ENCODE data around the gene JOSD2.

JOSD2 gene

DNA sequence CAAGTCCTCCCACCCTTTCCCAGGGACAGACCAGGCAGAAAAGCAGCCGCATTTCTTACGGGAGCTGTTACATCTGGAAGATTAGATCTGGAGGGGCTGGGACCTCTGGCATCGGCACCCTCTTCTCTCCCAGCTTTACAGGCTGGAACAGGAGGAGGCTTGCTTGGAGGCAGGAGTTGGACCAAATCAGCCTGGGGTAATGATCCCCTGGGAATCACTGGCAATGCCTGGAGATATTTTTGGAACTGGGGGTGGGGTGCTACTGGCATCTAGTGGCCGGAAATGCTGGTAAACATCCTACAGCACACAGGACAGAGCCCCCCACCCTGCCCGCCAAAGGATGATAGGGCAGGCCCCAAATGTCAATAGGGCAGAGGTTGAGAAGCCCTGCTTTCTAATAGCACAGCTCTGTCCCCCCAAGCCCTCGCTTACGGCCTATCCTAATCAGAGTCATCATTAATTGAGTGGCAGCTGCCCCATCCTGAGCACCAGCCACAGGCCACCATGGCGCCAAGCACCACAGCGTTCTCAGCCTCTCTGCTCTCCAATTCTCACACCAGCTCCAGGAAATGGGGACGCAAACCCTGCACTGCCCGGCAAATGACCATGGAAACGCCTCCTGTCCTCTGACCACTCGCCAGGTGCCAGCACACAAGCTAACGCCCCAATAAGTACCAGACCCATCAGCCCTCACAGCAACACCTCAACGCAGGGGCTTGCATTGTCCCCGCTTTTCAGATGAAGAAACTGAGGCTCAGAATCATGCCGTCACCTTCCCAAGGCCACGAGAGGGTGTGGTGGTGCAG is 36.6 kb upstream of the JOSD2 start:
- TF ChIP-seq, protein P1, sequence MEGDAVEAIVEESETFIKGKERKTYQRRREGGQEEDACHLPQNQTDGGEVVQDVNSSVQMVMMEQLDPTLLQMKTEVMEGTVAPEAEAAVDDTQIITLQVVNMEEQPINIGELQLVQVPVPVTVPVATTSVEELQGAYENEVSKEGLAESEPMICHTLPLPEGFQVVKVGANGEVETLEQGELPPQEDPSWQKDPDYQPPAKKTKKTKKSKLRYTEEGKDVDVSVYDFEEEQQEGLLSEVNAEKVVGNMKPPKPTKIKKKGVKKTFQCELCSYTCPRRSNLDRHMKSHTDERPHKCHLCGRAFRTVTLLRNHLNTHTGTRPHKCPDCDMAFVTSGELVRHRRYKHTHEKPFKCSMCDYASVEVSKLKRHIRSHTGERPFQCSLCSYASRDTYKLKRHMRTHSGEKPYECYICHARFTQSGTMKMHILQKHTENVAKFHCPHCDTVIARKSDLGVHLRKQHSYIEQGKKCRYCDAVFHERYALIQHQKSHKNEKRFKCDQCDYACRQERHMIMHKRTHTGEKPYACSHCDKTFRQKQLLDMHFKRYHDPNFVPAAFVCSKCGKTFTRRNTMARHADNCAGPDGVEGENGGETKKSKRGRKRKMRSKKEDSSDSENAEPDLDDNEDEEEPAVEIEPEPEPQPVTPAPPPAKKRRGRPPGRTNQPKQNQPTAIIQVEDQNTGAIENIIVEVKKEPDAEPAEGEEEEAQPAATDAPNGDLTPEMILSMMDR (conservative IDR thresholded peaks at IDR 0.05; ENCODE audit: control insufficient read depth, insufficient read depth, low read depth, low read length), result no peak
- H3K4me3 ChIP-seq (ENCODE audit: control insufficient read depth, low read depth, low read length), result no peak overlapping the region
- DNase-seq (ENCODE audit: low read depth), result no peak

DNA sequence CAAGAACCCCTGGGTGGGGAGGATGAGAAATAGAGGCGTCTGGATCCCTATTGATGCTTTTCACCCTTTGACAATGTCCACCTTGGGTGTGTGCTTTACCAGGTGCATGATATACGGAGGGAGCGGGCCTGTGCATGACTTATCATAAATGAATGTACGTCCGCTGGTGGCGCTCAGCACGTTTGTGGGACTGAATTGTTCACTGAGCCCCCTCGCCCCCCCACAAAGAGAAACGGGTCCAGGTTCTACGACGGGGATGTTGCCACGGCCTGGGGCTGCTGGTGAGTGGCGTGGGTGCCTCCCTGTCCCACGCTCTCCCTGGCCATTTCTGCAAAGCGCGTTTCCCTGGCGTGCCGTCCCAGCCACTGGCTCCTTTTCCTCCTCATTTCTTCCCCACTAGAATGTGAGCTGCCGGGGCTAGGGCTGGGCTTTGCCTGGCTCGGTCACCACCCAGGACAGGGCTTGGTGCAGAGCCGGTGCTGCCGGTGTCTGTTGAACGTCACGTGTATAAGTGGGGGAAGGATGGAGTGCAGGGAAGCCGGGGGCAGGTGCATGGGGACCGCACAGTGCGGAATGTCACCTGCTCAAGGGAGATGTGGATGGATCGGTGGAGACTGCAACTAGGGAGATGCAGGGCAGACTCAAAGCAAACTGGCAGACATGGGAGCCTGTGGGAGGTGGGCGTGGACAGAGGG is 35.7 kb upstream of the JOSD2 start:
- no peak for DNase-seq (ENCODE audit: low read depth)
- H3K4me3 ChIP-seq (ENCODE audit: control insufficient read depth, low read depth, low read length), result no peak overlapping the region
- TF ChIP-seq, protein P1 (conservative IDR thresholded peaks at IDR 0.05; ENCODE audit: control insufficient read depth, insufficient read depth, low read depth, low read length), result no peak

DNA sequence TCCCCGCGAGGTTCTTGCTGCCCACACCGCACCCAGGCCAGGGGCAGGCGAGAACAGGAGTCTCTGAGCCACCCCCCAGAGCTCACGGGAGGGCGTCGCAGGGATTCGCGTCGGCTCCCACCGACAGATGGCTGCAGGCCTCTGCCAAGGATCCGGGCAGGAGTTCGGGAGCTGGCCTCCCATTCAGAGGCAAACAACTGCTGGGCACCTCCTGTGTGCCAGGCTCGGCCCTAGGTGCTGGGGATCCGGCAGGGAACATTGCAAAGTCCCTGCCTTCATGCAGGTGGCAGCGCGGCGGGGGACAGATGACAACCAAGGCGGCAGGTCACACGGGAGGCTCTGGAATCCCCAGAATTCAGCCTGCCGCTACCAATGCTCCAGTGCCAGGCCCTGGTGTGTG is 32.0 kb upstream of the JOSD2 start:
- H3K4me3 ChIP-seq (ENCODE audit: control insufficient read depth, low read depth, low read length), result no peak overlapping the region
- TF ChIP-seq, protein P1 (conservative IDR thresholded peaks at IDR 0.05; ENCODE audit: control insufficient read depth, insufficient read depth, low read depth, low read length), result no peak
- DNase-seq (ENCODE audit: low read depth), result no peak

GRCh38 chr19:50537769-50538230 is 26.8 kb upstream of the JOSD2 start:
- peak; percentile 77 for DNase-seq (ENCODE audit: low read depth)
- H3K4me3 ChIP-seq (ENCODE audit: control insufficient read depth, low read depth, low read length), result no peak overlapping the region
- TF ChIP-seq, protein P1 (conservative IDR thresholded peaks at IDR 0.05; ENCODE audit: control insufficient read depth, insufficient read depth, low read depth, low read length), result peak; percentile 83

GRCh38 chr19:50537306-50537685 is 26.3 kb upstream of the JOSD2 start:
- TF ChIP-seq, protein P1 (conservative IDR thresholded peaks at IDR 0.05; ENCODE audit: control insufficient read depth, insufficient read depth, low read depth, low read length), result no peak
- DNase-seq (ENCODE audit: low read depth), result no peak
- no peak overlapping the region for H3K4me3 ChIP-seq (ENCODE audit: control insufficient read depth, low read depth, low read length)

DNA sequence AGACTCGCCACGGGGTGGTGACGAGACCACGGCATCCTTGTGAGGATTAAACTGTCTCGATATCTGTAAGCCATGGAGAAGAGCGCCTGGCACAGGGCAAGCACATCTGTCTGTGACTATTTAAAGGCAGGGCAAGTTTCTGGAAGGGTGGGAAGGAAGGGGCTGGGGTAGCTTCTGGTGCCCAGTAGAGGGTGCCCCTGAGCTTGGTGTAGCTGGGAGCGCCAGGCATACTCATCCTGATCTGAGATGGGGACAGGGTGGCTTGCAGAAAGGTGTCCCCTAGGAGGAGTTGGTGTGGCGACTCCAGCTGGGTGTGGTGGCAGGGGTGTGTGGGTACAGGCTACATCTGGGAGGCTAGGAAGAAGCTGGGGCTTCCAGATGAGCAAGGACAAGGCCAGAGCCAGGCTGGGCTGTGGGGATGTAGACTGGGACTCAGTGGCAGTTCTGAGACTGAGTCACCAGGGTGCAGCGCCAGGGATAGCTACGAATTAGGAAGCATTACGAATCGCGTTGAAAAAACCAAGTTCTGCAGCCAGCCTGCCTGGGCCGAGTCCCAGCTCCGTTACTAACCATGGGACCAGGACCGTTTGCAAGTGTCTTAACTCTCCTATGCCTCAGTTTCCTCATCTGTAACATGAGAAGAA is 25.8 kb upstream of the JOSD2 start:
- no peak for DNase-seq (ENCODE audit: low read depth)
- H3K4me3 ChIP-seq (ENCODE audit: control insufficient read depth, low read depth, low read length), result no peak overlapping the region
- TF ChIP-seq, protein P1 (conservative IDR thresholded peaks at IDR 0.05; ENCODE audit: control insufficient read depth, insufficient read depth, low read depth, low read length), result no peak

Measured in fibroblast of mammary gland (primary cell).